WERI-Rb-1 (cell line): ENCODE measurements around the gene CAPN2.

Source experiments
- DNase-seq: peaks from one replicate; pipeline ENCODE4 v3.0.0-alpha.2; 2020
- H3K27ac ChIP-seq: fragments of 250-450 bp; sonication (Bioruptor Pico); 2 replicates; pipeline ENCODE4 v1.5.1; 2020; ENCODE audit warnings: mild to moderate bottlenecking, moderate library complexity
- H3K27me3 ChIP-seq: fragments of 250-450 bp; sonication (Bioruptor Pico); 2 replicates; pipeline ENCODE4 v1.5.1; 2021; ENCODE audit warnings: mild to moderate bottlenecking, low read depth, moderate library complexity; ENCODE audit not compliant: insufficient read depth, severe bottlenecking
- H3K36me3 ChIP-seq: fragments of 250-450 bp; sonication (Bioruptor Pico); 2 replicates; pipeline ENCODE4 v1.5.1; 2020; ENCODE audit warnings: mild to moderate bottlenecking, moderate library complexity
- H3K4me3 ChIP-seq: 2 replicates; pipeline ENCODE4 v1.5.1; 2011; ENCODE audit warnings: low read depth, mild to moderate bottlenecking, control low read depth, low read length
- H3K9me3 ChIP-seq: fragments of 250-450 bp; sonication (Bioruptor Pico); 2 replicates; pipeline ENCODE4 v1.5.1; 2021; ENCODE audit warnings: mild to moderate bottlenecking, moderate library complexity; ENCODE audit not compliant: severe bottlenecking
- CTCF ChIP-seq: IDR thresholded peaks from 2 replicates; pipeline ENCODE4 v1.5.1; 2011; ENCODE audit warnings: low read depth, mild to moderate bottlenecking, control low read depth, inconsistent platforms, low read length

CAPN2 gene

GRCh38 chr1:223761411-223761810 is 49.1 kb downstream of the CAPN2 start:
- no peak for DNase-seq
- Histone ChIP-seq H3K36me3 (no peaks in the 10 kb centered on the region; the same call in 1 of the 2 replicates), H3K27ac (no peak overlapping the region), H3K27me3 (no peaks in the 10 kb centered on the region), H3K4me3 (no peak overlapping the region), H3K9me3 (no peaks in the 10 kb centered on the region)
- TF ChIP-seq CTCF: no peak

- Histone ChIP-seq H3K4me3 (no peak overlapping the region), H3K27ac (no peak overlapping the region), H3K27me3 (no peaks in the 10 kb centered on the region), H3K36me3 (no peaks in the 10 kb centered on the region; the same call in 1 of the 2 replicates), H3K9me3 (no peaks in the 10 kb centered on the region)
- DNase-seq: no peak
- no peak for TF ChIP-seq CTCF
Observed at GRCh38 chr1:223763251-223763650, 50.9 kb downstream of the CAPN2 start.

GRCh38 chr1:223763881-223764280 is 51.5 kb downstream of the CAPN2 start:
- no peak for TF ChIP-seq CTCF
- Histone ChIP-seq H3K4me3 (no peak overlapping the region), H3K9me3 (no peaks in the 10 kb centered on the region), H3K27me3 (no peaks in the 10 kb centered on the region), H3K27ac (no peak overlapping the region), H3K36me3 (no peaks in the 10 kb centered on the region; the same call in 1 of the 2 replicates)
- no peak for DNase-seq

- no peaks in the 10 kb centered on the region; the same call in 1 of the 2 replicates for H3K36me3 ChIP-seq
- H3K4me3 ChIP-seq: no peak overlapping the region
- no peak for TF ChIP-seq CTCF
- DNase-seq: peak; percentile 62
- H3K9me3 ChIP-seq: no peaks in the 10 kb centered on the region
- peak overlapping the region; percentile 69 for H3K27ac ChIP-seq
- H3K27me3 ChIP-seq: no peaks in the 10 kb centered on the region
Observed at GRCh38 chr1:223765036-223765718, 52.8 kb downstream of the CAPN2 start.

GRCh38 chr1:223765719-223766340 is 53.5 kb downstream of the CAPN2 start:
- peak; percentile 13 for DNase-seq
- Histone ChIP-seq H3K36me3 (no peaks in the 10 kb centered on the region; the same call in 1 of the 2 replicates), H3K27ac (peak overlapping the region; percentile 69), H3K4me3 (no peak overlapping the region), H3K9me3 (no peaks in the 10 kb centered on the region), H3K27me3 (no peaks in the 10 kb centered on the region)
- no peak for TF ChIP-seq CTCF
